ENCODE measurements around the gene TCTN1.
"Not testable (repeated sequence)": the region's sequence is repeated elsewhere in the genome, so short reads cannot be mapped to it uniquely, and the experiment has no call there.

The TCTN1 gene

GRCh38 chr12:110574044-110574443, 39.9 kb upstream of the TCTN1 start:
- Histone ChIP-seq H2BK15ac (ENCODE audit: low read length) (no peak overlapping the region), H2AK5ac (ENCODE audit: low read depth, low read length) (no peak overlapping the region), H3K14ac (ENCODE audit: low read length) (no peak overlapping the region), H3K36me3 (replicated peaks in 1 of 2; ENCODE audit: control insufficient read depth in 2 of 2, insufficient read depth in 2 of 2, low read length in 2 of 2) (no peaks in the 10 kb centered on the region), H3K27me3 (ENCODE audit: control insufficient read depth in 3 of 3, insufficient read depth in 3 of 3, low read depth in 1 of 3, low read length in 3 of 3) (no peaks in the 10 kb centered on the region), H3K79me1 (ENCODE audit: low read depth, low read length) (no peaks in the 10 kb centered on the region), H4K8ac (ENCODE audit: low read depth, low read length) (no peak overlapping the region), H2AFZ (ENCODE audit: low read length) (no peak overlapping the region), H2BK12ac (ENCODE audit: low read length) (no peak overlapping the region), H3K9ac (ENCODE audit: low read depth, low read length, poor library complexity) (no peak overlapping the region), H3K9me3 (replicated peaks in 1 of 2; ENCODE audit: control insufficient read depth in 2 of 2, insufficient read depth in 1 of 2, low read depth in 1 of 2, low read length in 2 of 2) (peaks cover 4 to 7% of the 10 kb centered on the region in 2 donors), H3K23ac (ENCODE audit: low read depth, low read length, poor library complexity) (no peak overlapping the region), H3K18ac (ENCODE audit: low read length) (no peak overlapping the region), H3K4me2 (ENCODE audit: insufficient read depth, low read length, poor library complexity, severe bottlenecking) (no peak overlapping the region), H3K27ac (replicated peaks; ENCODE audit: low read length) (no peak overlapping the region), H2BK5ac (ENCODE audit: low read length) (no peak overlapping the region), H2BK120ac (ENCODE audit: low read depth, low read length) (no peak overlapping the region), H4K91ac (ENCODE audit: low read depth, low read length, poor library complexity) (no peak overlapping the region), H3K4me3 (ENCODE audit: low read length in 2 of 2) (no peak overlapping the region), H3K4ac (ENCODE audit: low read length) (no peak overlapping the region), H3K4me1 (ENCODE audit: control insufficient read depth in 2 of 2, insufficient read depth in 1 of 2, low read depth in 1 of 2, low read length in 2 of 2) (peaks cover 0 to 4% of the 10 kb centered on the region in 2 donors)
- DNase-seq (ENCODE audit: low spot score), result no peak
- WGBS, 2 donors (ENCODE audit: extremely low coverage in 2 of 2, insufficient read length in 2 of 2, insufficient replicate concordance in 1 of 2), result no CpG with 5 or more reads among the region's 1 CpG

DNA sequence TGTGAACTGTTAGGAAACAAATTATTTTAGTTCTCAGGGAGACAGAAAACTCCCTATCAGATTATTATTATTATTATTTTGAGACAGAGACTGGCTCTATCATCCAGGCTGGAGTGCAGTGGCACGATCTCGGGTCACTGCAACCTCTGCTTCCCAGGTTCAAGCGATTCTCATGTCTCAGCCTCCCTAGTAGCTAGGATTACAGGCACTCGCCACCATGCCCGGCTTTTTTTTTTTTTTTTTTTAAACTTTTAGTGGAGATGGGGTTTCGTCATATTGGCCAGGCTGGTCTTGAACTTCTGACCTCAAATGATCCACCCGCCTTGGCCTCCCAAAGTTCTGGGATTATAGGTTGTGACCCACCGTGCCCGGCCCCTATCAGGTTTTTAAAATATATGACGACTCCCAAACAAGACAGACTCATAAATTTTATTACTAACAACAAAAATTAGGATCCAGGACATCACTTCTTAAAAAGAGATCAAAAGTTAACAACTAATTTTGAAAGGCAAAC, 39.2 kb upstream of the TCTN1 start:
- H4K91ac ChIP-seq (ENCODE audit: low read depth, low read length, poor library complexity); H3K79me1 ChIP-seq (ENCODE audit: low read depth, low read length); H3K4me1 ChIP-seq (ENCODE audit: control insufficient read depth in 2 of 2, insufficient read depth in 1 of 2, low read depth in 1 of 2, low read length in 2 of 2); DNase-seq (ENCODE audit: low spot score); H3K23ac ChIP-seq (ENCODE audit: low read depth, low read length, poor library complexity); H3K18ac ChIP-seq (ENCODE audit: low read length); H2BK5ac ChIP-seq (ENCODE audit: low read length); H3K9ac ChIP-seq (ENCODE audit: low read depth, low read length, poor library complexity); H3K27me3 ChIP-seq (ENCODE audit: control insufficient read depth in 3 of 3, insufficient read depth in 3 of 3, low read depth in 1 of 3, low read length in 3 of 3); H3K9me3 ChIP-seq (replicated peaks in 1 of 2; ENCODE audit: control insufficient read depth in 2 of 2, insufficient read depth in 1 of 2, low read depth in 1 of 2, low read length in 2 of 2); H3K27ac ChIP-seq (replicated peaks; ENCODE audit: low read length); H3K4me3 ChIP-seq (ENCODE audit: low read length in 2 of 2); H3K4ac ChIP-seq (ENCODE audit: low read length); H4K8ac ChIP-seq (ENCODE audit: low read depth, low read length); H2AFZ ChIP-seq (ENCODE audit: low read length); H3K36me3 ChIP-seq (replicated peaks in 1 of 2; ENCODE audit: control insufficient read depth in 2 of 2, insufficient read depth in 2 of 2, low read length in 2 of 2); H2BK15ac ChIP-seq (ENCODE audit: low read length); H3K4me2 ChIP-seq (ENCODE audit: insufficient read depth, low read length, poor library complexity, severe bottlenecking); H2BK120ac ChIP-seq (ENCODE audit: low read depth, low read length); H2BK12ac ChIP-seq (ENCODE audit: low read length); H3K14ac ChIP-seq (ENCODE audit: low read length); H2AK5ac ChIP-seq (ENCODE audit: low read depth, low read length): not testable (repeated sequence)
- WGBS, 2 donors (ENCODE audit: extremely low coverage in 2 of 2, insufficient read length in 2 of 2, insufficient replicate concordance in 1 of 2), result no CpG with 5 or more reads among the region's 10 CpGs

- H3K14ac ChIP-seq (ENCODE audit: low read length), result no peak overlapping the region
- H4K8ac ChIP-seq (ENCODE audit: low read depth, low read length), result no peak overlapping the region
- peaks cover 0 to 4% of the 10 kb centered on the region in 2 donors for H3K4me1 ChIP-seq (ENCODE audit: control insufficient read depth in 2 of 2, insufficient read depth in 1 of 2, low read depth in 1 of 2, low read length in 2 of 2)
- no peak overlapping the region for H2BK12ac ChIP-seq (ENCODE audit: low read length)
- no peak overlapping the region for H2BK15ac ChIP-seq (ENCODE audit: low read length)
- no peak overlapping the region for H2AFZ ChIP-seq (ENCODE audit: low read length)
- H2AK5ac ChIP-seq (ENCODE audit: low read depth, low read length), result no peak overlapping the region
- no peak overlapping the region for H3K27ac ChIP-seq (replicated peaks; ENCODE audit: low read length)
- no peak overlapping the region for H2BK120ac ChIP-seq (ENCODE audit: low read depth, low read length)
- H3K27me3 ChIP-seq (ENCODE audit: control insufficient read depth in 3 of 3, insufficient read depth in 3 of 3, low read depth in 1 of 3, low read length in 3 of 3), result no peaks in the 10 kb centered on the region
- H3K18ac ChIP-seq (ENCODE audit: low read length), result no peak overlapping the region
- H4K91ac ChIP-seq (ENCODE audit: low read depth, low read length, poor library complexity), result no peak overlapping the region
- DNase-seq (ENCODE audit: low spot score), result no peak
- no peak overlapping the region for H3K4me3 ChIP-seq (ENCODE audit: low read length in 2 of 2)
- H2BK5ac ChIP-seq (ENCODE audit: low read length), result no peak overlapping the region
- no peak overlapping the region for H3K9ac ChIP-seq (ENCODE audit: low read depth, low read length, poor library complexity)
- no CpG with 5 or more reads among the region's 1 CpG for WGBS, 2 donors (ENCODE audit: extremely low coverage in 2 of 2, insufficient read length in 2 of 2, insufficient replicate concordance in 1 of 2)
- H3K79me1 ChIP-seq (ENCODE audit: low read depth, low read length), result peaks cover 3% of the 10 kb centered on the region
- H3K4ac ChIP-seq (ENCODE audit: low read length), result no peak overlapping the region
- no peaks in the 10 kb centered on the region for H3K36me3 ChIP-seq (replicated peaks in 1 of 2; ENCODE audit: control insufficient read depth in 2 of 2, insufficient read depth in 2 of 2, low read length in 2 of 2)
- peaks cover 2 to 7% of the 10 kb centered on the region in 2 donors for H3K9me3 ChIP-seq (replicated peaks in 1 of 2; ENCODE audit: control insufficient read depth in 2 of 2, insufficient read depth in 1 of 2, low read depth in 1 of 2, low read length in 2 of 2)
- H3K23ac ChIP-seq (ENCODE audit: low read depth, low read length, poor library complexity), result no peak overlapping the region
- H3K4me2 ChIP-seq (ENCODE audit: insufficient read depth, low read length, poor library complexity, severe bottlenecking), result no peak overlapping the region
Measured at GRCh38 chr12:110575326-110575725, 38.6 kb upstream of the TCTN1 start.

DNA sequence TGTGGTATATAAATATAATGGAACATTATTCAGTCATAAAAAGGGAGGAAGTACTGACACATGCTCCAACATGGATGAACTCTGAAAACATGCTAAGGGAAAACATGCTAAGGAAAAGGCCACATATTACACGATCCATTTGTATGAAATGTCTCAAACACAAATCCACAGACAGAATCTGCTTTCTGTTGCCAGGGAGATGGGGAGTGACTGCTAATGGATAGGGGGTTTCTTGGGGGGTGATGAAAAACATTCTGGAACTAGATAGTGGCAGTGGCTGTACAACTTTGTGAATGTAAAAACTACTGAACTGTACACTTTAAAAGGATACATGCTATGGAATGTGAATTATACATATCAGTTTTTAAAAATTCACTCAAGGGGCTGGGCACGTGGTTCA, 37.4 kb upstream of the TCTN1 start:
- Histone ChIP-seq H3K4me2 (ENCODE audit: insufficient read depth, low read length, poor library complexity, severe bottlenecking) (no peak overlapping the region), H3K9ac (ENCODE audit: low read depth, low read length, poor library complexity) (no peak overlapping the region), H3K79me1 (ENCODE audit: low read depth, low read length) (peaks cover 3% of the 10 kb centered on the region), H2BK5ac (ENCODE audit: low read length) (no peak overlapping the region), H2AK5ac (ENCODE audit: low read depth, low read length) (no peak overlapping the region), H2BK15ac (ENCODE audit: low read length) (no peak overlapping the region), H2BK120ac (ENCODE audit: low read depth, low read length) (no peak overlapping the region), H3K14ac (ENCODE audit: low read length) (no peak overlapping the region), H4K91ac (ENCODE audit: low read depth, low read length, poor library complexity) (no peak overlapping the region), H3K23ac (ENCODE audit: low read depth, low read length, poor library complexity) (no peak overlapping the region), H3K9me3 (replicated peaks in 1 of 2; ENCODE audit: control insufficient read depth in 2 of 2, insufficient read depth in 1 of 2, low read depth in 1 of 2, low read length in 2 of 2) (peaks cover 2 to 5% of the 10 kb centered on the region in 2 donors), H3K27ac (replicated peaks; ENCODE audit: low read length) (no peak overlapping the region), H4K8ac (ENCODE audit: low read depth, low read length) (no peak overlapping the region), H3K18ac (ENCODE audit: low read length) (no peak overlapping the region), H3K27me3 (ENCODE audit: control insufficient read depth in 3 of 3, insufficient read depth in 3 of 3, low read depth in 1 of 3, low read length in 3 of 3) (no peaks in the 10 kb centered on the region), H3K36me3 (replicated peaks in 1 of 2; ENCODE audit: control insufficient read depth in 2 of 2, insufficient read depth in 2 of 2, low read length in 2 of 2) (no peaks in the 10 kb centered on the region), H3K4me3 (ENCODE audit: low read length in 2 of 2) (no peak overlapping the region), H3K4ac (ENCODE audit: low read length) (no peak overlapping the region), H3K4me1 (ENCODE audit: control insufficient read depth in 2 of 2, insufficient read depth in 1 of 2, low read depth in 1 of 2, low read length in 2 of 2) (peaks cover 0 to 4% of the 10 kb centered on the region in 2 donors), H2BK12ac (ENCODE audit: low read length) (no peak overlapping the region), H2AFZ (ENCODE audit: low read length) (no peak overlapping the region)
- no CpG with 5 or more reads among the region's 2 CpGs for WGBS, 2 donors (ENCODE audit: extremely low coverage in 2 of 2, insufficient read length in 2 of 2, insufficient replicate concordance in 1 of 2)
- DNase-seq (ENCODE audit: low spot score), result no peak

Data from neuronal stem cell (in vitro differentiated cells).